BLaER1 (cell line): ENCODE measurements around the gene INTS11.
A peak's percentile ranks its signal among the peaks of the same experiment; 100 is the strongest.

Source experiments
- H3K27ac ChIP-seq: shearing (Covaris generic); formaldehyde crosslinking; 2 replicates; pipeline ENCODE4 v1.8.1; 2022
- H3K27me3 ChIP-seq: shearing (Covaris generic); formaldehyde crosslinking; 2 replicates; pipeline ENCODE4 v1.8.1; 2022
- H3K36me3 ChIP-seq: shearing (Covaris generic); formaldehyde crosslinking; 2 replicates; pipeline ENCODE4 v1.8.1; 2022
- H3K4me1 ChIP-seq: shearing (Covaris generic); formaldehyde crosslinking; 2 replicates; pipeline ENCODE4 v1.8.1; 2022
- H3K4me2 ChIP-seq: shearing (Covaris generic); formaldehyde crosslinking; 2 replicates; pipeline ENCODE4 v1.8.1; 2022
- H3K4me3 ChIP-seq: shearing (Covaris generic); formaldehyde crosslinking; 2 replicates; pipeline ENCODE4 v1.8.1; 2022
- H3K9ac ChIP-seq: shearing (Covaris generic); formaldehyde crosslinking; 2 replicates; pipeline ENCODE4 v1.8.1; 2022
- H3K9me3 ChIP-seq: shearing (Covaris generic); formaldehyde crosslinking; 2 replicates; pipeline ENCODE4 v1.8.1; 2022
- H4K20me1 ChIP-seq: shearing (Covaris generic); formaldehyde crosslinking; 2 replicates; pipeline ENCODE4 v1.8.1; 2022
- Cebpa-rat ChIP-seq: shearing (Covaris generic); IDR thresholded peaks from 2 replicates; pipeline ENCODE4 v1.8.1; 2022

Gene INTS11

DNA sequence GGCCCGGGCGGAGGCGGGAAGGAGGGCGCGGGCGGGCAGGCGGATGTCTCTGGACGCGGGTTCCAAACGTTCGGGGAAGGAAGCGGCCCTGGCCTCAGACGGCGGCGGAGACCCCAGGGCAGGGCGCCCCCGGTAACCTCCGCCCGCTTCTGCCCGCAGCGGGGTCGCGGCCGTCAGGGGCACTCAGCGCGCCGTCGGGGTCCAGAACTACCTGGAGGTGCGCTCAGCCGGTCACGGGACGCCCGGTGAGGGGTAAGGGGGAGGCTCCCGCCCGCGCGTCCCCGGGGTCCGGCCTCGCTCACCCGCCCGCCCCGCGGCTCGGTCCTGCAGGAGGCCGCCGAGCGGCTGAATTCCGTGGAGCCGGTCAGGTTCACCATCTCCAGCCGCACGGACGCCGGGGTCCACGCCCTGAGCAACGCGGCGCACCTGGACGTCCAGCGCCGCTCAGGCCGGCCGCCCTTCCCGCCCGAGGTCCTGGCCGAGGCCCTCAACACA is 15.7 kb downstream of the INTS11 start:
- H3K4me2 ChIP-seq, result peak overlapping the region; percentile 99
- H3K27me3 ChIP-seq, result no peaks in the 10 kb centered on the region
- H3K36me3 ChIP-seq, result peaks cover 44% of the 10 kb centered on the region
- peak overlapping the region; percentile 93 for H3K9ac ChIP-seq
- peak overlapping the region; percentile 97 for H3K4me3 ChIP-seq
- no peak for TF ChIP-seq Cebpa-rat
- peak overlapping the region; percentile 94 for H3K27ac ChIP-seq
- peaks cover 48% of the 10 kb centered on the region for H3K4me1 ChIP-seq
- no peaks in the 10 kb centered on the region for H3K9me3 ChIP-seq
- H4K20me1 ChIP-seq, result peaks cover 85% of the 10 kb centered on the region

DNA sequence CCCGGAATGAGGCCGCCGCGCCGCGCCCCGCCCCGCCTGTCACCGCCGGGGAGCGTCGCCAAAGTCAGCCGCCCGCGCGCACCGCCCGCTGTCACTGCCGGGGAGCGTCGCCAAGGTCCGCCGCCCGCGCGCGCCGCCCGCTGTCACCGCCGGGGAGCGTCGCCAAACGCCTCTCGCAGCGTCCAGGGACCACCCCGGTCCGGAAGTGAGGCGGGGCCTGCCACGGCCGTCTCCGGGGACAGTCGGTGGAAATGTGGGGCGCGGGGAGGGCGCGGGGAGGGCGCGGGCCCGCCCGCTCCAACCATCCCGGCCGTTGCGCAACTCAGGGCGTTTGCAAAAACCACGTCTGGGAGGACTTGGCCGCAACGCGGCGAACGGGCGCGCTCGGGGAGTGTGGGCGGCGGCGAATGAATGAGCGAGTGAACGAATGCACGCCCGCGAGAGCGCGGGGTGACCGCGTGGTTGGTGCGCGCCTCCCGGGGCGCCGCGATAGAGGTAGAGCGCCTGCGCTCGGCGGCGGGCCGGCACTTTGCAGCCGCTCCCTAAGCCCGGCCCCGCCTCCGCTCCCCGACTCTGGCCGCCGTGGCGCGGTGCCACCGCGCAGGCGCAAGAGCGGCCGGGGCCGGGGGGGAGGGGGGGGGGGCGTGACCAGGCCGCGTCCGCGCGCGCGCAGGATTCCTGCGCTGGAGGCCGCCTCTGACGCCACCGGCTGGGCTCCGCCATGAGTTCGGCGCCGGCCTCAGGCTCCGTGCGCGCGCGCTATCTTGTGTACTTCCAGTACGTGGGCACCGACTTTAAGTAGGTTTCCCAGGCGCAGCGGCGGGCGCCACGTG is 16.3 kb downstream of the INTS11 start, which contains the start of the genes ACAP3 and PUSL1:
Gene ACAP3 (minus strand): TSS at position 8 of the 833 bp plus-strand sequence. CDS start 115 bp downstream, outside the sequence.
Gene PUSL1 (plus strand): TSS at position 675 of the 833 bp plus-strand sequence. CDS start 47 bp downstream, at position 722.
- H3K9ac ChIP-seq, result peak within 1 kb of the TSS; percentile 93

DNA sequence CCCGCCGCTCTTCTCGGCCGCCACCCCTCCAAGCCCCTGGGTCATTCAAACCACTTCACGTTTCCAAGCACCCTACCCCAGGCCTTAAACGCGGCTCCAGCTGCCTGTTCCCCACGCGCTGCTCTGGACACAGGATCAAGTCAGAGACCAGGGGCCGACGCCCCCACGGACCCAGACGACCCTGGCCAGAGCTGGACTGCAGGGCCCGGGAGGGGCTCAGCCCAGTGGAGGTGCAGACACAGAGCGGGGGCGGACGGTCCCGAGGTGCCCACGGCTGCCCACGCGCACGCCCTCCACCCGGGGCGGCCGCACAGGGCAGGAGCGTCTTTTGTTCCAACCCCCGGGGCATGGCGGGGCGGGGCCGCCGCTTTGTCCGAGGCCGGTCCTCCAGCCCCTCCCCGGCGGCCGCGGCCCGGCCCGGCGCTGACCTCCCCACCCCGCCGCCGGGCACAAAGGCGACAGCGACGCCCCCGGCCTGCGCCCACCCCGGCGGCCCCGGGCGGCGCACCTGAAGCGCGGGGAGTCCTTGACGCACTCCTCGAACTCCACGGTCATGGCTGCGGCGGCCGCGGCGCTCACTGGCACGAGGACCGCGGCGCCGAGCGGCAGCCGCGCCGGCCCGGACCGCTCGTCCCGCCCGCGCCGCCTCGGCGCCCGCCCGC is 17.1 kb downstream of the INTS11 start:
- no peak for TF ChIP-seq Cebpa-rat
- H3K4me1 ChIP-seq, result peaks cover 58% of the 10 kb centered on the region
- peak overlapping the region; percentile 93 for H3K9ac ChIP-seq
- peak overlapping the region; percentile 97 for H3K4me3 ChIP-seq
- H3K27ac ChIP-seq, result peak overlapping the region; percentile 94
- no peaks in the 10 kb centered on the region for H3K9me3 ChIP-seq
- peaks cover 30% of the 10 kb centered on the region for H3K36me3 ChIP-seq
- H4K20me1 ChIP-seq, result peaks cover 84% of the 10 kb centered on the region
- H3K27me3 ChIP-seq, result no peaks in the 10 kb centered on the region
- H3K4me2 ChIP-seq, result peak overlapping the region; percentile 99

More for the DNA sequence above, 16.3 kb downstream of the INTS11 start, which contains the start of the genes ACAP3 and PUSL1:
- peaks cover 85% of the 10 kb centered on the region for H4K20me1 ChIP-seq
- H3K4me3 ChIP-seq, result peak within 1 kb of the TSS; percentile 97
- H3K36me3 ChIP-seq, result peaks cover 37% of the 10 kb centered on the region
- H3K9me3 ChIP-seq, result no peaks in the 10 kb centered on the region
- H3K27me3 ChIP-seq, result no peaks in the 10 kb centered on the region
- peak within 1 kb of the TSS; percentile 94 for H3K27ac ChIP-seq
- H3K4me2 ChIP-seq, result peak within 1 kb of the TSS; percentile 99
- peak; percentile 100 for TF ChIP-seq Cebpa-rat
- H3K4me1 ChIP-seq, result peaks cover 54% of the 10 kb centered on the region

DNA sequence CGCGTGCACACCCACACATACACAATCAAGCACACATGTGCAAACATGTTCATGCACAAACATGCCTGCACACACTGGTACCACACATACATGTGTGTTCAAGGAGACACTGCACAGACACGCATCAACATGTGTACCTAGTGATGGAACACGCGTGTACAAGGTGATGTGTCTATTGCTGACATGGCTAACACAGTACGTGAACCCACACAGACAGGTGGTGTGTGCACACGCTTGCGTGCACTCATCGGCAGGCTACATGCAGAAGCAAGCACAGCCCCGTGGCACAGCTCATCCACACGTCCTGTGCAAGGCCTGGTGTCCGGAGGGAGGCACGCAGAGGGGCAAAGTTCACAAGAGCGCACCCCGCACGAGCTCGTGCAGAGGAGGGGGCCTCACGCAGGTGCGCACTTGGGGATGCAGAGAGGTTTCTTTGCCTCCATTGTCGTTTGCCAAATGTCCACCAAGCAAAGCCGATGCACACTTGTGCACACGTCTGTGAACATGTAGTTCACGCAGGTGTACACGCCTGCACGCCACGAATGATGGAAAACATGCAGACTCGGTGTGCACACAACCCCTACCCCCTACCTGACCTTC is 17.7 kb downstream of the INTS11 start:
- no peak overlapping the region for H3K27ac ChIP-seq
- peaks cover 58% of the 10 kb centered on the region for H3K4me1 ChIP-seq
- H3K4me2 ChIP-seq, result peak overlapping the region; percentile 99
- peak overlapping the region; percentile 97 for H3K4me3 ChIP-seq
- TF ChIP-seq Cebpa-rat, result no peak
- peaks cover 24% of the 10 kb centered on the region for H3K36me3 ChIP-seq
- H3K9me3 ChIP-seq, result no peaks in the 10 kb centered on the region
- peaks cover 87% of the 10 kb centered on the region for H4K20me1 ChIP-seq
- peak overlapping the region; percentile 93 for H3K9ac ChIP-seq
- no peaks in the 10 kb centered on the region for H3K27me3 ChIP-seq

DNA sequence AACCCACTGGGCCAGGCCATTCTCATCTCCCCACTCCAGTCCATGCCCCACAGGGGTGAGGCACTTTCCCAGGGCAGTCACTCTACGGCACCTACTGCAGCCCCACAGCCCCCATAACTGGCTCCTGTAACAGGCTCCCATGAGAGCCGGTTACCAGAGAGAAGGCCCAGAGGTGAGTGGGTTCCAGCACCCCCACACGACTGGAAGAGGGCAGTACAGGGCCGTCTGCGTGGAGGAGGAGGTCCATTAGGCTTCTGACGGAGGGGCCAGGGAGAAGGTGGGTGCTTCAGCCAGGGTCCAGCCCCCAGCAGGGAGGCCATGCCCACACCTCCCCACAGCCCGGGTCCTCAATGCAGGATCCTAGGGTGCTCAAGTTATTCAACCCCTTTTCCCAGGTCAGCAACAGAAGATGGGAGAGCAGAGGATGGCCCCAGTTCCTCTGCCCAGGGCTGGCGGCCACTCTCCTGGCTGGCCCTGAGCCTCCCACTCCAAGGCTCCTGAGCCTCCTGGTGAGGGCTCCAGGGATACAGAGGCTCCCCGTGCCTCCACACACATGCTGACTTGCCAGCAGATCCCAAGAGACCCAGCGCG is 18.3 kb downstream of the INTS11 start:
- Histone ChIP-seq H3K9ac (peak overlapping the region; percentile 93), H4K20me1 (peaks cover 87% of the 10 kb centered on the region), H3K27ac (peak overlapping the region; percentile 74), H3K4me3 (peak overlapping the region; percentile 97), H3K36me3 (peaks cover 18% of the 10 kb centered on the region), H3K9me3 (no peaks in the 10 kb centered on the region), H3K4me2 (peak overlapping the region; percentile 99), H3K4me1 (peaks cover 58% of the 10 kb centered on the region), H3K27me3 (no peaks in the 10 kb centered on the region)
- TF ChIP-seq Cebpa-rat, result no peak

DNA sequence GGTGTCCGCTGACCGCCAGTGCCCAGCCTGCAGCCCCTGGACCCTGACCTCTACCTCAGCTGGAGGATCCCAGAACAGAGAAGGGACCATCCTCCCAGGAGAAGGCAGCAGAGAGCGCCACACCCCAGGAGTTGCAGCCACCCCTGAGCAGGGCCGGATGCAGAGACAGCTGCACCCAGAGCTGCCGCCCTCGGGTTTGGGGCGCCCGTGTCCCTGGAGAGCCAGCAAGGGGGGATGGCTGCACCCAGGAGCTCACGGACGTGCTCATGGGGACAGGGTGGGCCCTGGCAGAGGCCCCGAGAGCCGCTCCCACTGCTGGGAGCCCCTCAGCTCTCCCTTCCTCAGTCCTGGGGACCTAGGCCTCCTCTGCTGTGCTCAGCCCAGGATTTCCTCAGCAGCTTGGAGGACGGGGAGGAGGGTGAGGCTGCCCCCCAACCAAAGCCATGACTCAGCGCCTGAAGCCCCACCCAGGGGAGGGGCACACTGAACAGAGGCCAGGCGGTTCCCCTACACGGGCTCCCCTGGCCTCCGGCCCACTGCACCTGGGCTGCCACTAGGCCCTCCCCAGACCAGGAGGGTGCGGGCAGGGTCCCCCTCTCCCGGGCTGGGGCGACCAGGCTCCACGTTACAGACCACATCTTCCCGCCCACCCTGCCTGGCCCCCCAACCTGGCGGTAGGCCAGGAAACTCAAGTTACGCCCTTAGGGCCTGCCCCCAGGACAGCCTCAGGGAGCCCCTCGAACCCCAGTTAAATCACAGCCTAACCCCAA is 19.0 kb downstream of the INTS11 start:
- H3K9ac ChIP-seq, result peak overlapping the region; percentile 93
- peak overlapping the region; percentile 97 for H3K4me3 ChIP-seq
- H3K36me3 ChIP-seq, result peaks cover 11% of the 10 kb centered on the region
- no peaks in the 10 kb centered on the region for H3K9me3 ChIP-seq
- H3K27me3 ChIP-seq, result no peaks in the 10 kb centered on the region
- peak overlapping the region; percentile 74 for H3K27ac ChIP-seq
- peaks cover 87% of the 10 kb centered on the region for H4K20me1 ChIP-seq
- peak overlapping the region; percentile 99 for H3K4me2 ChIP-seq
- no peak for TF ChIP-seq Cebpa-rat
- H3K4me1 ChIP-seq, result peaks cover 58% of the 10 kb centered on the region

DNA sequence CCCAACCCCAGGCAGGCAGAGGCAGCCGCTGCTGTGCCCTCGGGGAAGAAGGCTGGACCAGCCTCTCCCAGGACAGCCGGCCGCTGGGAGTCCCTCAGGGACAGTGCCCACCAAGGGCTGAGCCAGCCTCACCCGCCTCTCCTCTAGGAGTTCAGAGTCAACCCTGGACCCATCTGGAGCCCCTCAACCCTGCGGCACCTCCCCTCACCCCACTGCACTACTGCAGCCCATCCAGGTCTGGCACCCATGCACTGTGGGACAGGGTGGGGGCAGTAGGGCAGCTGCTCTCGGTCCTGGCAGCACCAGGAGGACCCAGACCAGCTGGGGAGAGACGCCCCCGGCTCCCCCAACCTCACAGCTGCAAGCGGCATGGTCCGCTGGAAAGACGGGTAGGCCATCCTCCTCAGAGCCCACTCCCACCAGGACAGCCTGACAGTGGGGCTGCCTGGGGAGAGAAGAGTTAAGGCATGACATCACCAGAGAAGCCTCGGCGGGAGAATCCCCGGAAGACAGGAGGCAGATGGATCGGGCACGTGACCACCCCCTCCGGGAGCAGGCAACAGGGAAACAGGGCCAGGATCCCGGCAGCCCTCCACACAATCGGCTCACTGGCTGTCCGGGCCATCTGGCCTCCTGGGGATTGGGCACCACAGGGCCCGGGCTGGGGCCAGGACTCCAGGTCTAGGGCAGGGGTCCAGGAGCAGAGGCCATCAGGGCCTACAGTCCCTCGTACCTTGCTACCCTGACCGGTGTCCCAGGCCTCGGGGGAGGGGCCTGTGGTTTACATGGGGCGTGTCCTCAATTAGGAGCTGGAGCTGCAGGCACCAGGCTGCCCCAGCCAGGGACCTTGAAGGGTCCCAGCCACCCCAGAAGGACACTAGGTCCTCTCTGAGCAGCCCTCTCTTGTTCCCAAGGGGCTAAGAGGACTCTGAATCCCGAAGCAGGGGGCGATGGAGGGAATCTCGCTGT is 19.8 kb downstream of the INTS11 start:
- no peak for TF ChIP-seq Cebpa-rat

DNA sequence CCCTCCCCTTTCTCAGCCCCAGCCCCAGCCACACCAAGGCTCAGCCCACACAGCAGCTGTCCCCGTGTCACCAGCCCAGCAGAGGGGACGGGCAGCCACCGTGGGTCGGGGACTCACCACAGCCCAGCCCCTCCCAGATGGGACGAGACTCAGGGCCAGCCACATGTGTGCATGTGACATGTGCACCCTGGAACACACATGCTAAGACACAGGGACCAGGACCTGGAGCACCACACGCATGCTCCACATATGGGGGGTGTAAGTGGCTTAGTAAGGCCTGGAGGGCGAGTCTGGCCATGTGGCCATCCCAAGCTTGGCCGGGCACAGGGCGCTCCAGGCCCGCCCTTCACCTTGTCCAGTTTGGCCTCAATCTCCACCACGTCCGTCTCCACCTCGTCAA is 20.7 kb downstream of the INTS11 start:
- no peaks in the 10 kb centered on the region for H3K27me3 ChIP-seq
- H3K9me3 ChIP-seq, result no peaks in the 10 kb centered on the region
- no peaks in the 10 kb centered on the region for H3K36me3 ChIP-seq
- H3K9ac ChIP-seq, result no peak overlapping the region
- peak overlapping the region; percentile 99 for H3K4me2 ChIP-seq
- peaks cover 88% of the 10 kb centered on the region for H4K20me1 ChIP-seq
- H3K27ac ChIP-seq, result 0 out of 2 replicates have a peak overlapping the region, but pooled peaks have one; percentile 6
- peaks cover 57% of the 10 kb centered on the region for H3K4me1 ChIP-seq
- TF ChIP-seq Cebpa-rat, result no peak
- no peak overlapping the region for H3K4me3 ChIP-seq

More for the DNA sequence above, 19.8 kb downstream of the INTS11 start:
- Histone ChIP-seq H3K36me3 (peaks cover 2% of the 10 kb centered on the region; the same call in 1 of the 2 replicates), H3K27ac (peak overlapping the region; percentile 74), H3K9ac (peak overlapping the region; percentile 93), H3K4me2 (peak overlapping the region; percentile 99), H3K27me3 (no peaks in the 10 kb centered on the region), H3K4me1 (peaks cover 55% of the 10 kb centered on the region), H3K9me3 (no peaks in the 10 kb centered on the region), H3K4me3 (peak overlapping the region; percentile 97), H4K20me1 (peaks cover 87% of the 10 kb centered on the region)
